HCT116 (cell line): ENCODE data around the gene RAB19. TPM values are rescaled to one million over a fixed set of nuclear protein-coding genes. Genes with fewer than 3 reads are reported as not detected.

ENCODE experiments used
- ATAC-seq: fragments of 200-7000 bp; cut with Tn5 transposase; 2 replicates; pipeline ENCODE4 v1.9.1; 2020; ENCODE audit warnings: mild to moderate bottlenecking, moderate library complexity
- BruUV-seq: library from RNA; stranded (reverse); fragments of 400-500 nt; replicated peaks from 2 replicates; lab custom pipeline; 2021; lab: Mats Ljungman, UMichigan
- CTCF ChIA-PET: fragments of 300-600 bp; sonication (Branson Sonifier 250); formaldehyde crosslinking; loops from one replicate; lab custom pipeline; 2021; ENCODE audit warnings: antibody characterized with exemption; lab: Charles Lee
- POLR2A ChIA-PET: fragments of 300-600, 350-600 bp; sonication (Branson Sonifier 250); formaldehyde crosslinking; loops from one replicate; lab custom pipeline; 2021; ENCODE audit warnings: antibody characterized with exemption; lab: Charles Lee
- RAD21 ChIA-PET, 2 experiments: fragments of 300-600 bp; sonication (Branson Sonifier 250); formaldehyde crosslinking; loops; one replicate each; lab custom pipeline; 2023; ENCODE audit warnings: low total read pairs in 2 of 2; ENCODE audit not compliant: uncharacterized antibody in 2 of 2, unreplicated experiment in 2 of 2, low non-redundant PET in 1 of 2; lab: Charles Lee
- DNase-seq: peaks from one replicate; pipeline ENCODE4 v3.0.0-alpha.2; 2010; ENCODE audit warnings: low read depth, low spot score
- H2AFZ ChIP-seq: fragments of 200-600 bp; shearing (Covaris generic), sonication (generic); 2 replicates; pipeline ENCODE4 v1.6.1; 2017; ENCODE audit warnings: low read depth, mixed run types, mixed read lengths, antibody characterized with exemption, low read length; ENCODE audit not compliant: poor library complexity, severe bottlenecking
- H3K27ac ChIP-seq: 2 replicates; pipeline ENCODE4 v1.5.1; 2012; ENCODE audit warnings: low read depth, low read length
- H3K27me3 ChIP-seq: fragments of 200-600 bp; sonication (generic); 2 replicates; pipeline ENCODE4 v1.6.1; 2016; ENCODE audit warnings: mixed run types, low read length, mixed read lengths; ENCODE audit not compliant: insufficient read depth
- H3K36me3 ChIP-seq, 2 experiments: fragments of 200-500 bp in 1 of 2; fragments of 200-600 bp in 1 of 2; sonication (Bioruptor generic) in 1 of 2; sonication (generic) in 1 of 2; 2 replicates each; pipeline versions ENCODE4 v1.5.1 to v1.6.1; 2014 to 2016; ENCODE audit warnings: low read length in 2 of 2, inconsistent platforms in 1 of 2, mixed read lengths in 1 of 2, mixed run types in 1 of 2; ENCODE audit not compliant: insufficient read depth in 2 of 2, control insufficient read depth in 1 of 2
- H3K4me1 ChIP-seq, 2 experiments: fragments of 200-600 bp in 1 of 2; sonication (generic) in 1 of 2; 2 replicates each; pipeline versions ENCODE4 v1.5.1 to v1.6.1; 2012 to 2017; ENCODE audit warnings: low read length in 2 of 2, inconsistent platforms in 1 of 2, mild to moderate bottlenecking in 1 of 2, mixed read lengths in 1 of 2, mixed run types in 1 of 2, moderate library complexity in 1 of 2; ENCODE audit not compliant: insufficient read depth in 2 of 2, control insufficient read depth in 1 of 2
- H3K4me2 ChIP-seq: fragments of 200-600 bp; sonication (generic); 2 replicates; pipeline ENCODE4 v1.6.1; 2017; ENCODE audit warnings: mixed run types, low read length, mixed read lengths
- H3K4me3 ChIP-seq, 2 experiments: fragments of 200-600 bp in 1 of 2; sonication (generic) in 1 of 2; replicated peaks in 1 of 2; 2 replicates each; pipeline ENCODE4 v1.5.1; 2011 to 2016; ENCODE audit warnings: low read length in 2 of 2, control low read depth in 1 of 2, low read depth in 1 of 2, mild to moderate bottlenecking in 1 of 2, mixed read lengths in 1 of 2, mixed run types in 1 of 2
- H3K79me2 ChIP-seq: fragments of 200-600 bp; sonication (generic); 2 replicates; pipeline ENCODE4 v1.6.1; 2017; ENCODE audit warnings: mild to moderate bottlenecking, mixed run types, low read length, moderate library complexity, mixed read lengths; ENCODE audit not compliant: insufficient read depth
- H3K9ac ChIP-seq: fragments of 200-600 bp; sonication (generic); 2 replicates; pipeline ENCODE4 v1.6.1; 2016; ENCODE audit warnings: low read length, mixed read lengths
- H3K9me2 ChIP-seq: fragments of 200-600 bp; sonication (generic), shearing (Covaris generic); 2 replicates; pipeline ENCODE4 v1.6.1; 2017; ENCODE audit warnings: mixed run types, mild to moderate bottlenecking, moderate library complexity; ENCODE audit not compliant: insufficient read depth
- H3K9me3 ChIP-seq, 2 experiments: fragments of 200-500 bp in 1 of 2; fragments of 200-600 bp in 1 of 2; sonication (Bioruptor generic) in 1 of 2; sonication (generic) in 1 of 2; 2 replicates each; pipeline ENCODE4 v1.6.1; 2014 to 2017; ENCODE audit warnings: low read length in 2 of 2, mixed read lengths in 2 of 2, inconsistent platforms in 1 of 2, low read depth in 1 of 2, mild to moderate bottlenecking in 1 of 2, mixed run types in 1 of 2, moderate library complexity in 1 of 2; ENCODE audit not compliant: control insufficient read depth in 1 of 2, insufficient read depth in 1 of 2
- H4K20me1 ChIP-seq: fragments of 200-600 bp; sonication (generic), shearing (Covaris generic); 2 replicates; pipeline ENCODE4 v1.6.1; 2017; ENCODE audit warnings: mixed run types, mild to moderate bottlenecking, moderate library complexity; ENCODE audit not compliant: insufficient read depth
- ATF3 ChIP-seq: IDR thresholded peaks from 2 replicates; pipeline ENCODE4 v1.6.1; 2012
- CTCF ChIP-seq, 3 experiments: fragments of 200-600 bp in 1 of 3; sonication (generic) in 1 of 3; IDR thresholded peaks in 2 of 3; conservative IDR thresholded peaks in 1 of 3; 2 replicates each; pipeline ENCODE4 v1.5.1; 2012 to 2017; ENCODE audit warnings: low read depth in 2 of 3, low read length in 2 of 3, antibody characterized with exemption in 1 of 3, borderline replicate concordance in 1 of 3, control low read depth in 1 of 3, mild to moderate bottlenecking in 1 of 3, mixed read lengths in 1 of 3, mixed run types in 1 of 3, moderate library complexity in 1 of 3; ENCODE audit not compliant: insufficient read depth in 1 of 3
- EGR1 ChIP-seq: IDR thresholded peaks from 2 replicates; pipeline ENCODE4 v1.6.1; 2012; ENCODE audit warnings: low read depth
- FOSL1 ChIP-seq: IDR thresholded peaks from 2 replicates; pipeline ENCODE4 v1.6.1; 2012; ENCODE audit warnings: low read depth
- JUND ChIP-seq: IDR thresholded peaks from 2 replicates; pipeline ENCODE4 v1.6.1; 2012
- MAX ChIP-seq: IDR thresholded peaks from 2 replicates; pipeline ENCODE4 v1.6.1; 2012
- RAD21 ChIP-seq: IDR thresholded peaks from 2 replicates; pipeline ENCODE4 v1.6.1; 2012; ENCODE audit warnings: low read depth, mild to moderate bottlenecking
- REST ChIP-seq: IDR thresholded peaks from 2 replicates; pipeline ENCODE4 v1.6.1; 2012; ENCODE audit warnings: low read depth
- SIN3A ChIP-seq: IDR thresholded peaks from 2 replicates; pipeline ENCODE4 v1.6.1; 2012; ENCODE audit warnings: low read depth
- SRF ChIP-seq: IDR thresholded peaks from 2 replicates; pipeline ENCODE4 v1.6.1; 2012; ENCODE audit warnings: low read depth
- TCF7L2 ChIP-seq: IDR thresholded peaks from 2 replicates; pipeline ENCODE4 v1.7.0; 2011; ENCODE audit warnings: borderline replicate concordance, inconsistent platforms; ENCODE audit not compliant: insufficient read depth, insufficient read length; ENCODE audit errors: extremely low read depth
- YY1 ChIP-seq: IDR thresholded peaks from 2 replicates; pipeline ENCODE4 v1.6.1; 2011; ENCODE audit warnings: low read length, low read depth, moderate library complexity, mild to moderate bottlenecking; ENCODE audit not compliant: insufficient replicate concordance; ENCODE audit errors: extremely low read depth
- ZFX ChIP-seq: fragments of 450-650 bp; IDR thresholded peaks from 2 replicates; pipeline ENCODE4 v1.6.1; 2017
- intact Hi-C: fragments of 100-400 bp; cut with micrococcal nuclease; formaldehyde crosslinking; loops from 2 replicates; pipeline ENCODE4 v1.10.0; 2022
- total RNA-seq: library from RNA; stranded (reverse); gene quantifications from one replicate; pipeline ENCODE4 v1.2.1, GENCODE V29; 2021; ENCODE audit not compliant: unreplicated experiment

The RAB19 gene
- total RNA-seq, 1 experiment from 2014 or later: 2.6 TPM

GRCh38 chr7:140375892-140376730 is 27.7 kb upstream of the RAB19 start:
- ChIA-PET CTCF (no interaction called here), RAD21 (no interaction called here)

GRCh38 chr7:140383954-140384713 is 19.7 kb upstream of the RAB19 start:
- Histone ChIP-seq H3K9me3 (no peaks in the 10 kb centered on the region), H2AFZ (no peak overlapping the region), H3K27me3 (no peaks in the 10 kb centered on the region), H3K9me2 (no peaks in the 10 kb centered on the region), H3K4me1 (no peaks in the 10 kb centered on the region), H3K36me3 (peaks cover 8 to 16% of the 10 kb centered on the region in 2 experiments; a peak in 3 of 4 replicates), H3K4me2 (no peak overlapping the region), H3K9ac (no peak overlapping the region), H3K27ac (no peak overlapping the region), H3K4me3 (no peak overlapping the region), H3K79me2 (peaks cover 59% of the 10 kb centered on the region), H4K20me1 (no peaks in the 10 kb centered on the region)
- RAD21 ChIA-PET: no interaction called here
- DNase-seq: no peak
- intact Hi-C loops: no loop called here
- BruUV-seq: no TSS peak
- no peak for ATAC-seq
- POLR2A ChIA-PET: interaction anchor here (1.1 kb wide), 1 partner anchor 53 kb away, joined by 3 read pairs; no protein-coding TSS in a partner anchor
- CTCF ChIA-PET: no interaction called here
- TF ChIP-seq MAX: no peak
- no peak for TF ChIP-seq REST
- TF ChIP-seq SIN3A: no peak
- TF ChIP-seq CTCF (IDR thresholded peaks at IDR 0.05 in 2 of 3, conservative IDR thresholded peaks at IDR 0.05 in 1 of 3; ENCODE audit: borderline replicate concordance in 1 of 3, insufficient read depth in 1 of 3, low read depth in 2 of 3, low read length in 2 of 3): no peak
- no peak for TF ChIP-seq YY1

More at GRCh38 chr7:140375892-140376730, 27.7 kb upstream of the RAB19 start:
- ATAC-seq (no peak), DNase-seq (no peak)
- Histone ChIP-seq H3K9me3 (no peaks in the 10 kb centered on the region), H3K9me2 (no peaks in the 10 kb centered on the region), H3K4me2 (no peak overlapping the region), H3K27ac (no peak overlapping the region), H3K79me2 (peaks cover 5% of the 10 kb centered on the region; the same call in 1 of the 2 replicates), H4K20me1 (no peaks in the 10 kb centered on the region), H3K9ac (no peak overlapping the region), H3K36me3 (peaks cover 16 to 25% of the 10 kb centered on the region in 2 experiments; a peak in 3 of 4 replicates), H3K27me3 (no peaks in the 10 kb centered on the region), H2AFZ (no peak overlapping the region), H3K4me3 (no peak overlapping the region), H3K4me1 (no peaks in the 10 kb centered on the region)
- TF ChIP-seq JUND (no peak), TCF7L2 (no peak), RAD21 (no peak), YY1 (no peak), EGR1 (no peak), SRF (no peak), FOSL1 (no peak), ATF3 (no peak), ZFX (no peak)
- intact Hi-C loops: no loop called here
- POLR2A ChIA-PET: no interaction called here
- BruUV-seq: no TSS peak
